ENCODE measurements around the gene CACNA1B.

Gene CACNA1B

GRCh38 chr9:137987244-137988030 lies 109.9 kb downstream of the CACNA1B start:
- peak; percentile 3 for DNase-seq (ENCODE audit: low read depth)
- TF ChIP-seq CTCF (conservative IDR thresholded peaks at IDR 0.05; ENCODE audit: low read length): no peak
- H3K4me3 ChIP-seq (ENCODE audit: low read length): no peak overlapping the region

DNA sequence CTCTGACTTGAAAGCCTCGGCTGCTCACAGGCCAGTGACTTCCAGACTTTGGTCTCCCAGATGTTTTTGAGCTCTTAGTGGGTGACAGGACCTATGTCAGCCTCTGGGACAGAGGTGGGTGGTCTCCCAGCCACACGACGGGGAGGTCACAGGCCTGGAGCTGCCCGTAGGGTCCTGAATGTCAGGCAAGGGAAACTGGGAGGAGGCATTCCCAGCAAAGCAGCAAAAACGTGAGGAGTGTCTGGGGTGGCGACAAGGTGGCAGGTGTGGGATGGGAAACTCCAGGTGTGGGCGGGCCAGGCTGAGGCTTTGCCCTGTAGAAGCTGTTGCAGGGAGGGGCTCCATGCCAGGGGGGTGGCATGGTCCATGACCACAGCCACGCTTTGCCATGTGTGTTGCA lies 110.5 kb downstream of the CACNA1B start:
- no peak for TF ChIP-seq CTCF (conservative IDR thresholded peaks at IDR 0.05; ENCODE audit: low read length)
- H3K4me3 ChIP-seq (ENCODE audit: low read length): no peak overlapping the region
- no peak for DNase-seq (ENCODE audit: low read depth)

- TF ChIP-seq CTCF (conservative IDR thresholded peaks at IDR 0.05; ENCODE audit: low read length): no peak
- H3K4me3 ChIP-seq (ENCODE audit: low read length): no peak overlapping the region
These were observed 111.1 kb downstream of the CACNA1B start for GRCh38 chr9:137988701-137989100.

GRCh38 chr9:137989156-137989555 lies 111.6 kb downstream of the CACNA1B start:
- DNase-seq (ENCODE audit: low read depth): no peak
- no peak for TF ChIP-seq CTCF (conservative IDR thresholded peaks at IDR 0.05; ENCODE audit: low read length)
- no peak overlapping the region for H3K4me3 ChIP-seq (ENCODE audit: low read length)

More at GRCh38 chr9:137988701-137989100, 111.1 kb downstream of the CACNA1B start:
- DNase-seq (ENCODE audit: low read depth): no peak

GRCh38 chr9:137989999-137990715 lies 112.6 kb downstream of the CACNA1B start:
- DNase-seq (ENCODE audit: low read depth): no peak
- TF ChIP-seq CTCF (conservative IDR thresholded peaks at IDR 0.05; ENCODE audit: low read length): no peak
- H3K4me3 ChIP-seq (ENCODE audit: low read length): no peak overlapping the region

GRCh38 chr9:138003485-138004190 lies 126.1 kb downstream of the CACNA1B start:
- no peak for TF ChIP-seq CTCF (conservative IDR thresholded peaks at IDR 0.05; ENCODE audit: low read length)
- H3K4me3 ChIP-seq (ENCODE audit: low read length): no peak overlapping the region
- no peak for DNase-seq (ENCODE audit: low read depth)

Measured in AG10803 (cell line).